ENCODE measurements around the gene SF3B4.
A peak's percentile ranks its signal among the peaks of the same experiment; 100 is the strongest.
"Not testable (repeated sequence)": the region's sequence is repeated elsewhere in the genome, so short reads cannot be mapped to it uniquely, and the experiment has no call there.

The SF3B4 gene

DNA sequence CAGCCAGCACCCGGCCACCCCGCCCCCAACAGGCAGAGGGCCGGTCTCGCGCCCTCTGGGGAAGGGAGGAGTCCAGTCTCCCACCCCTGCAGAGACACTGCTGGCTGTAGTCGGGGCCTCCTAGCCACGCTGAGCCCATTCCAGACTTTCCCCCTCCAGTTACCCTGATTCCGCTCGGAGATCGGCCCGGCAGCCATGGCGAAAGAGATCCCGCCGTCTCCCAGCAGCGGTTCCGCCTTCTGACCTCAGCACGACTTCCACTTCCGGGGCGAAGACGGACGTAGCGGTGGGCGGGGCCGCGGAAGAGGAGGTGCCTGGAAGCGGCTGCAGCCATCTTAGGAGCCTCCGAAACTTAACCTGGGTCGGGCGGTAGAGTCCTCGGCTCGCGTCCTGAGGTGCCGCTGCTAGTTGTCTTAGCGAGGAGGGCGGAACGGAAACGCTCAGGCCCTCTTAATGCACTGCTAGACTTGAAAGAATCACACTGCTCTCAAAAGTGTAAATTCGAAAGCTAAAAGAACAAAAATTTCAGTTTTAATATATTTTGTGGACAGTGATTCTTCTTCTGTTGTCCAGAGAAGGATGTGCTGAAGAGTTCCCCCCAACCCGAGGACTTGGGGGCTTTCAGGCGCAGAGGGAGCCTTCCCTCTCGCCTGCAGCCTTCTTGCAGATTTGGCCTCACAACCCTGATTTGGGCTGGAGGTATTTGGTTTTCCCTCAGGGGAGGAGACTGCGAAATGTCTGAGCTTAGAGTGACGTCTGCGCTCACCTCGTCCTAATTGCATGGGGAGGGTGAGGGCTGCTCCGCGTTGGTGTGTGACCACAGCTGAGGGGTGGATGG, at the start of gene SF3B4:
Gene SF3B4, minus strand, starts transcription at position 241 of the 838 bp plus-strand sequence. Its CDS starts 44 bp downstream, at position 197.
- peak; percentile 95 for DNase-seq (ENCODE audit: low spot score)

GRCh38 chr1:149977345-149977744, 49.7 kb upstream of the SF3B4 start:
- no peak for DNase-seq (ENCODE audit: low spot score)

DNA sequence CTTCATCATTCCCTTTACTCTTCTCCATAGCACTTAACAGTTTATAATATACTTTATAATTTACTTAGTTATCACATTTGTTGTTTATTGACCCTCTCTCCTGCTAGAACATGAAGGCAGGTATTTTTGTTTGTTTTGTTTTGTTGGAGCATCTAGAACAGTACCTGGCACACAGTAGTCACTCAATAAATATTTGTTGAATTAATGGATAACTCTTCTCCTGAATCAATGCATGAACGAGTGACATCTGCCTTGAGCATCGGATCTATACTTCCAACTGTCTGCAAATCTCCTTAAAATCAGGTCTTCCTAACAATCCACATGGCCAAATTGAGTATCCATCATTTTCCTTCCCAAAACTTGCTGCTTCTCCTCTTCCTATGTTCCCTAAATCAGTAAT, 44.9 kb upstream of the SF3B4 start:
- DNase-seq (ENCODE audit: low spot score) = no peak

- no peak for DNase-seq (ENCODE audit: low spot score)
These were observed 40.0 kb upstream of the SF3B4 start for GRCh38 chr1:149967646-149968045.

DNA sequence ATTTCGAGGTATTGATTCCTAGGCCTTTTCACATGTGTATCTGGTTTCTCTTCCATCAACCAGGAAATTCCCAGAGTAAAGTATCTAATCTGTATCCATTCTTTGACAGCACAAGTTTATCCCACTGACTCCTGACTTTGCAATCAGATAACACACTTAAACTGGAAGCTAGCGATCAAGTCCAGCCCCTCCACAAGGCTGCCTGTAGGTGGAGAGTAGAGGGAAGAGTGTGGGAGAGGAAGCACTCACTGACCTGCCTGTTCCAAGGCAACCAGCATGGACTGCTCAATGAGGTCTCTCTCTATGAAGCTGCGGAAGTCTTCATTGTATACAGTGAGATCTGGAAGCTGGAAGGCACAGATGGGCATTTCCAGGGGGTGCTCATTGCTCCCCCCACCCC, 39.4 kb upstream of the SF3B4 start:
- DNase-seq (ENCODE audit: low spot score) = no peak

- no peak for DNase-seq (ENCODE audit: low spot score)
These were observed 38.8 kb upstream of the SF3B4 start for GRCh38 chr1:149966405-149966804.

DNA sequence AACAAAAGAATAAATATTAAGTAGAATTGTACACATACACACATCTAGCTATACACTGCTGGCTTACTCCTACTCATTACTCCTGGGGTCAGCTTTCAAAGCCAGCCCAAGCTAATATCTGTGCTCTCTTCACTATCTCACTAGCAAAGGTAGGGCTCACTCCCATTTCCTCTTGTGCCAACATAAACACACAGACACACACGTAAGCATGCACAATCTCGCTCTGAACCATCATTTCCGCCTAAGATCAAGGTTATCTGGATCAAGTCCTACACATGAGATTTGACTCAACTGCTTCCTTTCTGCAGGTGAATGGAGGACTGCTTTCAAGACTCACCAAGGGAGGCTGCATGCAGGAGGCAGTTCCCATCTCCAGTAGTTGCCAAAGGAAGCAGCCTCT, 37.8 kb upstream of the SF3B4 start:
- no peak for DNase-seq (ENCODE audit: low spot score)

DNA sequence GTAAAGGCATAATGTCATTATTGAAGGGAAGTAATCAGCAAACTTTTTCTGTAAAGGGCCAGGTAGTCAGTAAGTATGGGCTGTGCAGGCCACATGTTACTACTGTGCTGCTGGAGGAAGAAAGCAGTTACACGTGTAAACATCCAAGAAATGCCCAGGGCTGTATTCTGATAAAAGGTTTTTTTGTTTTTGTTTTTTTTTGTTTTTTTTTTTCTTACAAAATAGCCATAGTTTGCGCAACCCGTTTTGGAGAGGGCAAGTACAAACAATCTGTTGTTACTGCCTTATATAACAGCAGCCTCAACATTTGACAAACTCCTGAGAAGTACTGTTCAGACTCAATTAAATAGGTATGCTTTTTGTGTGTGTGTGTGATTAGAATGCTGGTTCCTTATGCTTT, 35.8 kb upstream of the SF3B4 start:
- DNase-seq (ENCODE audit: low spot score) = no peak

- DNase-seq (ENCODE audit: low spot score) = no peak
These were observed 35.1 kb upstream of the SF3B4 start for GRCh38 chr1:149962736-149963135.

DNA sequence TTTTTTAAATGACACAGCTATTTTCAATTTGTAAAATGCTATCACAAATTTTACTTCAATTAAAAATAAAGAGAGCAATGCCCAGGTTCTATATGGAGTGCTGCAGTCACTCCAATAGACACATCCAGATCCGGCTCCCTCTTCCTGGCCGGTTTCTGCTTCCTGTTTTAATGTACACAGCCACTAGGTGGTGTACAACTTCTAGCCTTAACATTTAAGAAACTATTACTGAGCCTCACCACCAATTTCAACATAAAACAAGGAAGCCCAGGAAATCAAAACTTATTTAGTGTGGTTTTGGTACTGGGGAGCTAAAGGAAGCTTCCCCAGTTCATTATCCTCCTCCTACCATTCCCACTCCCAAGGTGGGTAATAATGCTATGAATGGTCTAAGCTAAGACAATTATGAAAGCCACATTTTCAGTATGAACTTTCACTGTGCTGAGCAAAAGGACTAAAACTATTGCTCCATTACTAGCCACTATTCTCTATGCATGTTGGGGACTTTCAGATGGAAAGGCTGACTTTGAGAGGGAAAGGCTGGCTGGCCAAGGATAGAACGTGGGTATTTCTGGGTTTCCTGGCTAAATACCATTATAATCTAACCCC, 34.5 kb upstream of the SF3B4 start:
- DNase-seq (ENCODE audit: low spot score) = peak; percentile 79

- not testable (repeated sequence) for DNase-seq (ENCODE audit: low spot score)
These were observed 29.9 kb upstream of the SF3B4 start for GRCh38 chr1:149957548-149957947.

GRCh38 chr1:149949911-149950310, 22.3 kb upstream of the SF3B4 start:
- no peak for DNase-seq (ENCODE audit: low spot score)

DNA sequence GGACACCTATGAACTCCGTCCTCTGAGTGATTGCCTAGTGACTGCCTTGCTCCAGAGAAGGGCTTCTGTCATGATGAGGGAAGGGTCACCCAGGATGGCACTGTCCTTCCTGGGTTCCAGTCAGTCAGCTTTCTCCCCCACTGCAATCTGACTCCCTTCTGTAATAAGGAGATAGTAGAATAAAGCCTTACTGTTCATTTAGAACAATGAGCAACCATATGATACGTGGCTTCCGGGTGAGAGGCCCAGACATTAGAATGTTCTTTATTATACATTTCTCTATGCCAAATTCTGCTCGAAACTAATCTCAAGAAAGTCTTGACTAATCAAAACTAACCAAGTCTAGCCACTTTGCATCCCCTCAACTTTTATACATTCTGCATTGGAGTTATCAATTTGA, 17.6 kb upstream of the SF3B4 start:
- no peak for DNase-seq (ENCODE audit: low spot score)

DNA sequence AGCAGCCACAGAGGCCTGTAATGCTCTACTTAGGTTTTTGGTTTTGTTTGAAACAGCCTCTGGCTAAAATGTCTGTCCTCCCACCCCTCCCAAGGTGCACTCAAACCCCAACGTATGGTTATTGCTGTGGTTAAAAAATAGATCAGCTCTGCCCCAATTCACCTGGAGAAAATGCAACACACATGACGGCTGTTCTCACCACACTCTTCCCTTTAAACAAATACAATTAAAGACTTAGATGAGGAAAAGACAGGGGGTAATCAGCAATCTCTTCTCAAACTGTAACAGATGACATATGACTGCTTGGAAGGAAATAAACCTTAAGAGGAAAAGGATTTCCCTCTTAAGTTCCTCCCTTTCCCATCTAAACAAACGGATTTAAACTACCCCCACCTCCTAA, 15.3 kb upstream of the SF3B4 start:
- no peak for DNase-seq (ENCODE audit: low spot score)

DNA sequence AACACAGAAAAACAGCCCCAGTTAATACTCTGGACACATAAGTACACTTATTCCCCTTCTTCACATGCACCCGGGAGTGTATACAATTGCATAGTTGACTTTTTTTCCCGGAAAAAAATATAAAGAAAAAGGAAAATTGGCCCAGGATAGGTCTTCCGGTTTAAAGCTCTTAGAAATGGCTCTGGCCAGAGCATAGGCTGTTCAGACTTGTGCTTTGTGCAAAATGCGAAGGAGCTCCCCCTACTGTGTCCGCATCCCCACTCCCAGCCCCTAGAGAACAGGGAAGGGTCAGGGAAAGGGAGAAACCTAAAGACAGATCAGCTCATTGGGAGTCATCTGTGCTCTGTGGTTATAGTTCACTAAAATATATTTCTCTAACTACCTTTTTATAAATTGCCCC, 14.6 kb upstream of the SF3B4 start:
- DNase-seq (ENCODE audit: low spot score) = no peak

DNA sequence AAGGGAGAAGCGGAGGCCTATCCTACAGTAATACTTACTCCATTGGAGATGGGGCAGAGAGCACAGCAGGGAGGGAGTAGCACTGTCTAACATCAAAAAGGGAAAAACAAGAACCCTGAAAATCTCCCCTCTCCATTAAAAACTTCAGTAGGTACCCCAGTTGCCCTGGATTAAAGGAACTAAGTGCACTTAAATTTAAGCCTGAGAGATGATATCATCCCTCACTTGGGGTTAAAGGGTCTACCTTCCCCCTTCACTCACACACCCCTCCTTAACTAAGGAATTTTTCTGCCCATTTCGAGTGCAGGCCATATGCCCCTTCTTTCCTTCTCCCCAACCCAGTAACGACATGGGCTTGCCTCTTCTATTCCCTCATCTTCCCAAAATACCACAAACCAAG, 12.8 kb upstream of the SF3B4 start:
- DNase-seq (ENCODE audit: low spot score) = no peak

DNA sequence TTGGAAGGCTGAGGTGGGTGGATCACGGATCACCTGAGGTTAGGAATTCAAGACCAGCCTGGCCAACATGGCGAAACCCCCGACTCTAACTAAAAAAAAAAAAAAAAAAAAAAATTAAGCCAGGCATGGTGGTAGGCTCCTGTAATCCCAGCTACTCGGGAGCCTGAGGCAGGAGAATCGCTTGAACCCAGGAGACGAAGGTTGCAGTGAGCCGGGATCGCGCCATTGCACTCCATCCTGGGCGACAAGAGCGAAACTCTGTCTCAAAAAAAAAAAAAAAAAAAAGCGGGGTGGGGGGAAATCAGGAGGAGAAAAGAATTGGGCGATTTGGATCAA, 11.0 kb upstream of the SF3B4 start:
- not testable (repeated sequence) for DNase-seq (ENCODE audit: low spot score)

- no peak for DNase-seq (ENCODE audit: low spot score)
These were observed 10.2 kb upstream of the SF3B4 start for GRCh38 chr1:149937759-149938158.

DNA sequence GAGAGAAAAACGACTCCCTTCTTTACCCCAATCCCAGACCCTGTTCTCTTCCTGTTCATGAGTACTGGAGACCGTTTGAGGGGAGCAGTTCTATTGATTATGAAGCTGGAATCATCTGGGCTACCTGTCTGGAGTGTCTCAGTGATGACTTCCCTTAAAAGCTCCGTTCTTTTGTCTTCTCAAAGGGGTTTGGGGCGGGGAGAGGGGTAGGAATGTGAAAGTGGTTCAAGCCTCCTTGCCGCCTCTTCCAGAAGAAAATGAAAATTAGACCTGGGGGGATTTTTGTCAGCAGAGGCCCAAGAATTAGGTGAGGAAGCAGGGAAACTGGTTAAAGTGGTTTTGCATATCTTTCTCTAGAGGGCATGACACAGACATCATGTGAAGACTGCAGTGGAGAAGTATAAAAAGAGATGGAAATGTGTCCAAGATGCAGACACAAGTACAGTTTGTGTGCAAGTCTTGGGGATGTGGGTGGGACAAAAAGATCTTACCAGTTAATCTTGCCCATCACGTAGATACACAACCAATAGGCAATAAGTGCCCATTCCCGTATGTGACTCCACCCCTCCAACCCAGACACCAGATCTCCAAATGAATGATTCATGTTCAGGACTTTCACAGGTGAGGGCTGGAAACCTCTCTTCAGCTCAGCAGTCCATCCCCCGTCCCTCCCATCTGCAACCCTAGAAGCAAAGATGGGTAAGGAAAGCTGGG, 9.5 kb upstream of the SF3B4 start:
- DNase-seq (ENCODE audit: low spot score) = no peak

GRCh38 chr1:149936170-149936991, 8.8 kb upstream of the SF3B4 start, which contains the start of gene MTMR11:
MTMR11 (minus strand) TSS chr1:149936879; CDS start chr1:149936647, 232 bp downstream.
- no peak for DNase-seq (ENCODE audit: low spot score)

- no peak for DNase-seq (ENCODE audit: low spot score)
These were observed 6.8 kb upstream of the SF3B4 start for GRCh38 chr1:149934356-149934755.

GRCh38 chr1:149933208-149933607, 5.6 kb upstream of the SF3B4 start:
- DNase-seq (ENCODE audit: low spot score) = no peak
